Mesenchymal stem cell (in vitro differentiated cells and primary cell): ENCODE results near the gene TBC1D22A.

Experiments used
- DNase-seq: peaks from one replicate; pipeline ENCODE4 v3.0.0-alpha.2; 2013
- H2AFZ ChIP-seq: one replicate; pipeline ENCODE4 v1.6.1; 2013; ENCODE audit warnings: low read depth, mild to moderate bottlenecking, control low read depth, inconsistent platforms, low read length, moderate library complexity
- H2AK5ac ChIP-seq: 2 replicates; pipeline ENCODE4 v1.6.1; 2013; ENCODE audit warnings: low read length, moderate library complexity, mild to moderate bottlenecking, inconsistent platforms; ENCODE audit not compliant: severe bottlenecking
- H2BK120ac ChIP-seq: one replicate; pipeline ENCODE4 v1.6.1; 2013; ENCODE audit warnings: low read depth, mild to moderate bottlenecking, inconsistent platforms, low read length, moderate library complexity
- H2BK12ac ChIP-seq, 2 experiments: one replicate each; pipeline ENCODE4 v1.6.1; 2013; ENCODE audit warnings: inconsistent platforms in 2 of 2, low read length in 2 of 2, mild to moderate bottlenecking in 2 of 2, moderate library complexity in 2 of 2, control low read depth in 1 of 2
- H2BK15ac ChIP-seq: one replicate; pipeline ENCODE4 v1.6.1; 2013; ENCODE audit warnings: mild to moderate bottlenecking, low read depth, inconsistent platforms; ENCODE audit not compliant: poor library complexity, severe bottlenecking
- H2BK5ac ChIP-seq: 2 replicates; pipeline ENCODE4 v1.6.1; 2013; ENCODE audit warnings: low read depth, mild to moderate bottlenecking, low read length, control low read depth, inconsistent platforms; ENCODE audit not compliant: poor library complexity, severe bottlenecking
- H3K14ac ChIP-seq, 2 experiments: one replicate each; pipeline ENCODE4 v1.6.1; 2013; ENCODE audit warnings: inconsistent platforms in 2 of 2, low read length in 2 of 2, control low read depth in 1 of 2, mild to moderate bottlenecking in 1 of 2, moderate library complexity in 1 of 2
- H3K18ac ChIP-seq, 2 experiments: one replicate each; pipeline ENCODE4 v1.6.1; 2013; ENCODE audit warnings: inconsistent platforms in 2 of 2, low read length in 2 of 2, control low read depth in 1 of 2, low read depth in 1 of 2, mild to moderate bottlenecking in 1 of 2
- H3K23ac ChIP-seq, 2 experiments: one replicate each; pipeline ENCODE4 v1.6.1; 2013; ENCODE audit warnings: inconsistent platforms in 2 of 2, low read length in 2 of 2, mild to moderate bottlenecking in 2 of 2, moderate library complexity in 2 of 2, control low read depth in 1 of 2
- H3K27ac ChIP-seq: 2 replicates; pipeline ENCODE4 v1.5.1; 2013; ENCODE audit warnings: mild to moderate bottlenecking, moderate library complexity, low read length, control low read depth, inconsistent platforms; ENCODE audit not compliant: poor library complexity, severe bottlenecking
- H3K27me3 ChIP-seq, 2 experiments: 2 replicates each; pipeline versions ENCODE4 v1.6.1 to v1.7.0; 2013; ENCODE audit warnings: low read length in 2 of 2, mild to moderate bottlenecking in 2 of 2, moderate library complexity in 2 of 2, control low read depth in 1 of 2, inconsistent platforms in 1 of 2; ENCODE audit not compliant: control insufficient read depth in 1 of 2, insufficient read depth in 1 of 2
- H3K36me3 ChIP-seq, 2 experiments: 2 replicates each; pipeline versions ENCODE4 v1.6.1 to v1.7.0; 2013; ENCODE audit warnings: low read length in 2 of 2, control low read depth in 1 of 2, inconsistent platforms in 1 of 2, low read depth in 1 of 2, mild to moderate bottlenecking in 1 of 2; ENCODE audit not compliant: insufficient read depth in 2 of 2, control insufficient read depth in 1 of 2
- H3K4ac ChIP-seq, 2 experiments: one replicate each; pipeline ENCODE4 v1.6.1; 2013; ENCODE audit warnings: inconsistent platforms in 2 of 2, low read length in 2 of 2, mild to moderate bottlenecking in 2 of 2, moderate library complexity in 2 of 2, control low read depth in 1 of 2, low read depth in 1 of 2
- H3K4me1 ChIP-seq: 2 replicates; pipeline ENCODE4 v1.6.1; 2013; ENCODE audit warnings: low read depth, low read length, control low read depth; ENCODE audit not compliant: control insufficient read depth, insufficient read depth
- H3K4me2 ChIP-seq: 2 replicates; pipeline ENCODE4 v1.6.1; 2013; ENCODE audit warnings: low read length, mild to moderate bottlenecking, inconsistent platforms; ENCODE audit not compliant: poor library complexity, severe bottlenecking
- H3K4me3 ChIP-seq, 2 experiments: 2 replicates each; pipeline versions ENCODE4 v1.5.1 to v1.7.0; 2013; ENCODE audit warnings: low read length in 2 of 2, mild to moderate bottlenecking in 2 of 2, control low read depth in 1 of 2, low read depth in 1 of 2; ENCODE audit not compliant: insufficient read depth in 1 of 2
- H3K79me1 ChIP-seq: replicated peaks from 2 replicates; pipeline ENCODE4 v1.6.1; 2013; ENCODE audit warnings: mild to moderate bottlenecking, control low read depth, low read length, inconsistent platforms; ENCODE audit not compliant: poor library complexity, severe bottlenecking
- H3K9ac ChIP-seq: 2 replicates; pipeline ENCODE4 v1.7.0; 2013; ENCODE audit warnings: mild to moderate bottlenecking, low read length, moderate library complexity
- H3K9me3 ChIP-seq: 2 replicates; pipeline ENCODE4 v1.7.0; 2013; ENCODE audit warnings: mild to moderate bottlenecking, low read length; ENCODE audit not compliant: control insufficient read depth
- H4K8ac ChIP-seq: one replicate; pipeline ENCODE4 v1.6.1; 2013; ENCODE audit warnings: inconsistent platforms, mild to moderate bottlenecking, low read length, moderate library complexity
- H4K91ac ChIP-seq: one replicate; pipeline ENCODE4 v1.6.1; 2013; ENCODE audit warnings: mild to moderate bottlenecking, low read length, inconsistent platforms
- WGBS: methylation state at CpG from one replicate; pipeline ENCODE4 v1.1.7; 2013; ENCODE audit warnings: mixed read lengths; 5-methylcytosine and 5-hydroxymethylcytosine counted together

TBC1D22A gene

GRCh38 chr22:47057916-47058585, 295.6 kb downstream of the TBC1D22A start:
- H2BK15ac ChIP-seq, result no peak overlapping the region
- peaks cover 20% of the 10 kb centered on the region for H3K79me1 ChIP-seq
- no peak overlapping the region for H2BK5ac ChIP-seq
- no peak overlapping the region for H3K18ac ChIP-seq
- no peak overlapping the region for H2BK12ac ChIP-seq
- H3K23ac ChIP-seq, result no peak overlapping the region
- H3K14ac ChIP-seq, result peak overlapping the region in 1 of 2 experiments; percentile 45
- H3K9me3 ChIP-seq, result no peaks in the 10 kb centered on the region
- no peak overlapping the region for H2BK120ac ChIP-seq
- no peaks in the 10 kb centered on the region for H3K27me3 ChIP-seq
- H3K36me3 ChIP-seq, result peaks cover 19 to 54% of the 10 kb centered on the region in 2 experiments
- H3K4me1 ChIP-seq, result peaks cover 25% of the 10 kb centered on the region
- no peak for DNase-seq
- H2AK5ac ChIP-seq, result no peak overlapping the region
- H3K4me3 ChIP-seq, result no peak overlapping the region
- H4K8ac ChIP-seq, result no peak overlapping the region
- no peak overlapping the region for H4K91ac ChIP-seq
- H3K9ac ChIP-seq, result no peak overlapping the region
- no peak overlapping the region for H3K4me2 ChIP-seq
- H3K27ac ChIP-seq, result no peak overlapping the region
- 95% methylated on average over 16 of the region's 16 CpGs for WGBS
- H2AFZ ChIP-seq, result no peak overlapping the region
- no peak overlapping the region for H3K4ac ChIP-seq

GRCh38 chr22:47059076-47059475, 296.6 kb downstream of the TBC1D22A start:
- no peak for DNase-seq
- Histone ChIP-seq H3K4ac (no peak overlapping the region), H3K14ac (no peak overlapping the region), H2BK120ac (no peak overlapping the region), H2BK15ac (no peak overlapping the region), H3K9ac (no peak overlapping the region), H2AK5ac (no peak overlapping the region), H2BK5ac (no peak overlapping the region), H3K23ac (no peak overlapping the region), H4K8ac (no peak overlapping the region), H3K4me3 (no peak overlapping the region), H3K18ac (no peak overlapping the region), H3K27ac (no peak overlapping the region), H3K9me3 (no peaks in the 10 kb centered on the region), H3K4me2 (no peak overlapping the region), H3K27me3 (no peaks in the 10 kb centered on the region), H3K79me1 (peaks cover 22% of the 10 kb centered on the region), H3K4me1 (peaks cover 15% of the 10 kb centered on the region), H3K36me3 (peaks cover 19 to 64% of the 10 kb centered on the region in 2 experiments), H2AFZ (no peak overlapping the region), H4K91ac (no peak overlapping the region), H2BK12ac (no peak overlapping the region)
- WGBS, result 99% methylated on average over 15 of the region's 15 CpGs

GRCh38 chr22:47059701-47060161, 297.3 kb downstream of the TBC1D22A start:
- 87% methylated on average over 12 of the region's 12 CpGs for WGBS
- Histone ChIP-seq H2BK15ac (no peak overlapping the region), H2AFZ (no peak overlapping the region), H3K4me3 (no peak overlapping the region), H3K36me3 (peaks cover 19 to 64% of the 10 kb centered on the region in 2 experiments), H3K9ac (no peak overlapping the region), H3K4me2 (no peak overlapping the region), H2BK120ac (no peak overlapping the region), H3K4ac (no peak overlapping the region), H4K8ac (no peak overlapping the region), H3K4me1 (peaks cover 11% of the 10 kb centered on the region), H3K23ac (no peak overlapping the region), H2BK5ac (no peak overlapping the region), H3K79me1 (peaks cover 20% of the 10 kb centered on the region), H2BK12ac (no peak overlapping the region), H4K91ac (no peak overlapping the region), H3K9me3 (no peaks in the 10 kb centered on the region), H3K18ac (no peak overlapping the region), H2AK5ac (no peak overlapping the region), H3K27me3 (no peaks in the 10 kb centered on the region), H3K27ac (peak overlapping the region; percentile 13), H3K14ac (no peak overlapping the region)
- no peak for DNase-seq

- Histone ChIP-seq H2AFZ (no peak overlapping the region), H3K4me3 (no peak overlapping the region), H4K8ac (no peak overlapping the region), H2AK5ac (no peak overlapping the region), H3K23ac (no peak overlapping the region), H3K9me3 (no peaks in the 10 kb centered on the region), H2BK5ac (no peak overlapping the region), H3K36me3 (peaks cover 19 to 62% of the 10 kb centered on the region in 2 experiments), H3K27ac (no peak overlapping the region), H3K14ac (no peak overlapping the region), H3K79me1 (peaks cover 16% of the 10 kb centered on the region), H3K9ac (no peak overlapping the region), H3K4me2 (no peak overlapping the region), H3K4me1 (peaks cover 11% of the 10 kb centered on the region), H2BK120ac (no peak overlapping the region), H3K27me3 (no peaks in the 10 kb centered on the region), H4K91ac (no peak overlapping the region), H2BK12ac (no peak overlapping the region), H2BK15ac (no peak overlapping the region), H3K4ac (no peak overlapping the region), H3K18ac (no peak overlapping the region)
- 97% methylated on average over 15 of the region's 15 CpGs for WGBS
- DNase-seq, result no peak
Measured at GRCh38 chr22:47060718-47061117, 298.3 kb downstream of the TBC1D22A start.
